ENCODE data around the gene ZSCAN16.

- no peak for TF ChIP-seq YY1 (IDR thresholded peaks at IDR 0.05; ENCODE audit: insufficient read depth, insufficient read length)
- TF ChIP-seq SUZ12 (IDR thresholded peaks at IDR 0.05; ENCODE audit: extremely low read depth, insufficient read depth, insufficient read length), result no peak
- TF ChIP-seq ZNF274 (IDR thresholded peaks at IDR 0.05; ENCODE audit: low read depth, low read length), result no peak
These were observed 35.8 kb downstream of the ZSCAN16 start for GRCh38 chr6:28160233-28160632.
